ENCODE measurements around the gene COA1.

COA1 gene

DNA sequence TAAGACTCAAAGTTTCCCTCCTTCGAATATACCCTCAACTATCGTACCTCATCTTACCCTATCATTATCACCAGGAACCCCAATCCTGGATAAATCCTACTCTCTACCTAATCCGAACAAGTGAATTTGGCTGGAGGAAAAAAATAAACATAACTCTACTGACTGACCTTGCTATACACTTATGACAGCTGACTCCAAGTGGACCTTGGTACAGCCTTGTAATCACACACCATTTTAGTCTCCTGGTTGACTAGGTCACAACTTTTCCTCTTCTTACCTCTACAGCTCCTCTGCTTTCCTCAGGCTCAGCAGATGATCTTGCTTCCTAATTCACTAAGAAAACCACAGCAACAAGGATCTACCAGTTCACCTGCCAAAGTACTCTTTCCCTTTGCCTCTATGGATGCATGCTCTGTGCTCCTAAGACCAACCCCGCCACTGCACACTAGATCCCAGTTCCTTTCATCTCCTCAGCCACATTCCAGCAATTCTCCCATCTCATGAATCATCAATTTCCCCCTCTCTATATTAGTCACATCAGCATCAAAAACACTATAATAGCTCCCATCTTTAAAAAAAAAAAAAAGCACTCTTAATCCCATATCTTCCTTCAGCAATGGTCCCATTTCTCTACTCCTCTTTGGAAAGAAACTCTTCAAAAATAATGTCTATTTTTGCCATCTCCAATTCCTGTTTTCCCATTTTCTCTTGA, 35.5 kb downstream of the COA1 start:
- Histone ChIP-seq H4K20me1 (ENCODE audit: control insufficient read depth, insufficient read depth, low read depth, low read length) (no peaks in the 10 kb centered on the region), H3K36me3 (ENCODE audit: control insufficient read depth, low read length) (peaks cover 4% of the 10 kb centered on the region; the same call in 1 of the 2 replicates), H3F3A (ENCODE audit: control insufficient read depth, insufficient read depth) (no peaks in the 10 kb centered on the region), H3K4me2 (ENCODE audit: low read length) (no peak overlapping the region), H3K4me3 (ENCODE audit: low read length) (no peak overlapping the region), H3K9me3 (ENCODE audit: control insufficient read depth, insufficient read depth, low read length) (peaks cover 3% of the 10 kb centered on the region; the same call in 1 of the 2 replicates), H3K27ac (ENCODE audit: low read depth, low read length) (no peak overlapping the region), H3K9me2 (replicated peaks; ENCODE audit: control insufficient read depth, low read length) (no peaks in the 10 kb centered on the region), H3K4me1 (ENCODE audit: control insufficient read depth, low read length) (peaks cover 58% of the 10 kb centered on the region), H3K27me3 (ENCODE audit: control insufficient read depth, low read length) (no peaks in the 10 kb centered on the region), H3K79me2 (ENCODE audit: control insufficient read depth, low read length) (peaks cover 98% of the 10 kb centered on the region)
- TF ChIP-seq EZH2phosphoT487 (IDR thresholded peaks at IDR 0.05; ENCODE audit: borderline replicate concordance, low read length), result no peak
- TF ChIP-seq, protein P1, sequence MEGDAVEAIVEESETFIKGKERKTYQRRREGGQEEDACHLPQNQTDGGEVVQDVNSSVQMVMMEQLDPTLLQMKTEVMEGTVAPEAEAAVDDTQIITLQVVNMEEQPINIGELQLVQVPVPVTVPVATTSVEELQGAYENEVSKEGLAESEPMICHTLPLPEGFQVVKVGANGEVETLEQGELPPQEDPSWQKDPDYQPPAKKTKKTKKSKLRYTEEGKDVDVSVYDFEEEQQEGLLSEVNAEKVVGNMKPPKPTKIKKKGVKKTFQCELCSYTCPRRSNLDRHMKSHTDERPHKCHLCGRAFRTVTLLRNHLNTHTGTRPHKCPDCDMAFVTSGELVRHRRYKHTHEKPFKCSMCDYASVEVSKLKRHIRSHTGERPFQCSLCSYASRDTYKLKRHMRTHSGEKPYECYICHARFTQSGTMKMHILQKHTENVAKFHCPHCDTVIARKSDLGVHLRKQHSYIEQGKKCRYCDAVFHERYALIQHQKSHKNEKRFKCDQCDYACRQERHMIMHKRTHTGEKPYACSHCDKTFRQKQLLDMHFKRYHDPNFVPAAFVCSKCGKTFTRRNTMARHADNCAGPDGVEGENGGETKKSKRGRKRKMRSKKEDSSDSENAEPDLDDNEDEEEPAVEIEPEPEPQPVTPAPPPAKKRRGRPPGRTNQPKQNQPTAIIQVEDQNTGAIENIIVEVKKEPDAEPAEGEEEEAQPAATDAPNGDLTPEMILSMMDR (IDR thresholded peaks at IDR 0.05; ENCODE audit: low read depth, low read length, poor library complexity, severe bottlenecking), result no peak

DNA sequence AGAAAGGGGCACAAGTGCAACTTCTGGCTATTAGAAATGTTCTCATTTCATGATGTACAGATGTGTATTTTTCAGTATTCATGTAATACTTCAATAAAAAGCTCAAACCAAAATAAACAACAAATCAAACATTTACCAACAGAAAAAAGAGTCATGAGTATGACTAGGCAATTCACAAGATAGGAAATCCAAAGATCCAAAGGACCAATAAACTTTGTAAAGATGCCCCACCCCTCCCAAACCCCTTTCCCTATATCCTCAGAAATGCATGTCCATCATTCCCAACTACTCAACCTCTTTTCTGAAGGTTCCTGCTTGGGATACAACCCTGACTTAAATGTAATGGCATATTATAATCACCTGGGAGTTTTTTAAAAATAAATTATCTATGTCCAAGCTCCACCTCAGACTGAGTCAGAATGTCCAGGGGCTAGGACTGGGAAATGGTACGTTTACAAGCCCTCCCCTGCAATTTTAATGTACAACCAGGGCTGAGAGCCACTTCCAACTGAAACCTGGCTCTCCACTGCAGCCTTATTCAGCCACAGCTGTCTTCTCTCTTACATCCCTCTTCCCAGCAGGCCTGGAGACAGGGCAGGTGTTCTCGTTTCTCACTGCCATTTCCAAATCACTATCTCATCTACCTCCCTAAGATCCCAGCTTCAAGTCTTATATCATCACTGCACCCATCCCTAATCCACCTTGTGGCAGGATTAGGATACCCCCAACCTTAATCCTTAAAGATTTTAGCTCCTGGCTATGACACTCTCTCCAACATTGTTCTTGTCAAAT, 36.5 kb downstream of the COA1 start:
- H3F3A ChIP-seq (ENCODE audit: control insufficient read depth, insufficient read depth), result no peaks in the 10 kb centered on the region
- no peak overlapping the region for H3K4me2 ChIP-seq (ENCODE audit: low read length)
- H3K9me3 ChIP-seq (ENCODE audit: control insufficient read depth, insufficient read depth, low read length), result peaks cover 3% of the 10 kb centered on the region; the same call in 1 of the 2 replicates
- peaks cover 97% of the 10 kb centered on the region for H3K79me2 ChIP-seq (ENCODE audit: control insufficient read depth, low read length)
- H3K9me2 ChIP-seq (replicated peaks; ENCODE audit: control insufficient read depth, low read length), result no peaks in the 10 kb centered on the region
- H3K4me3 ChIP-seq (ENCODE audit: low read length), result no peak overlapping the region
- TF ChIP-seq EZH2phosphoT487 (IDR thresholded peaks at IDR 0.05; ENCODE audit: borderline replicate concordance, low read length), result no peak
- TF ChIP-seq, protein P1 (IDR thresholded peaks at IDR 0.05; ENCODE audit: low read depth, low read length, poor library complexity, severe bottlenecking), result no peak
- peaks cover 48% of the 10 kb centered on the region for H3K4me1 ChIP-seq (ENCODE audit: control insufficient read depth, low read length)
- H3K27ac ChIP-seq (ENCODE audit: low read depth, low read length), result no peak overlapping the region
- no peaks in the 10 kb centered on the region for H3K27me3 ChIP-seq (ENCODE audit: control insufficient read depth, low read length)
- H4K20me1 ChIP-seq (ENCODE audit: control insufficient read depth, insufficient read depth, low read depth, low read length), result no peaks in the 10 kb centered on the region
- H3K36me3 ChIP-seq (ENCODE audit: control insufficient read depth, low read length), result peaks cover 7% of the 10 kb centered on the region

DNA sequence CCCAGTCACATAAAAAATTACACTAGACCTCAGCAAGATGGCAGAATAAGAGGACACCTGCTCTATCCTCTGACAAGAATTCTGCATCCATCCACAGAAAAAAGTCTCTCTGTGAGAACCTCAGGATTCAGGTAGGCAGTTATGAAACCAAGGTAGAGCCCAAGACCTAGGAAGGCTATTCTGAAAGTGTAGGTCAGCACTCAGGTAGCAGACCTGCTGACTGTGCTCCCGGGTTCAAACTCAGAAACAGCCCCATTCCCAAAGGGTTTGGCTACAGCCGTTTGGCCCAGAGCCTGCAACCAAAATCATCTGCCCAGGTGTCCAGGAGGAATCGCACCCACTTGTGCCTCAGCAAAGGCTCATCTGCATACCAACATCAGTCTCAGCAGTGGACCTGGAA, 37.7 kb downstream of the COA1 start:
- no peak for TF ChIP-seq EZH2phosphoT487 (IDR thresholded peaks at IDR 0.05; ENCODE audit: borderline replicate concordance, low read length)
- TF ChIP-seq, protein P1 (IDR thresholded peaks at IDR 0.05; ENCODE audit: low read depth, low read length, poor library complexity, severe bottlenecking), result no peak
- H3K9me3 ChIP-seq (ENCODE audit: control insufficient read depth, insufficient read depth, low read length), result peaks cover 7% of the 10 kb centered on the region; the same call in 1 of the 2 replicates
- no peaks in the 10 kb centered on the region for H4K20me1 ChIP-seq (ENCODE audit: control insufficient read depth, insufficient read depth, low read depth, low read length)
- no peak overlapping the region for H3K27ac ChIP-seq (ENCODE audit: low read depth, low read length)
- H3F3A ChIP-seq (ENCODE audit: control insufficient read depth, insufficient read depth), result no peaks in the 10 kb centered on the region
- no peaks in the 10 kb centered on the region for H3K9me2 ChIP-seq (replicated peaks; ENCODE audit: control insufficient read depth, low read length)
- H3K79me2 ChIP-seq (ENCODE audit: control insufficient read depth, low read length), result peaks cover 97% of the 10 kb centered on the region
- peaks cover 44% of the 10 kb centered on the region for H3K4me1 ChIP-seq (ENCODE audit: control insufficient read depth, low read length)
- H3K4me2 ChIP-seq (ENCODE audit: low read length), result no peak overlapping the region
- peaks cover 7% of the 10 kb centered on the region for H3K36me3 ChIP-seq (ENCODE audit: control insufficient read depth, low read length)
- no peaks in the 10 kb centered on the region for H3K27me3 ChIP-seq (ENCODE audit: control insufficient read depth, low read length)
- no peak overlapping the region for H3K4me3 ChIP-seq (ENCODE audit: low read length)
